ENCODE data around the gene TXNRD1.

- TF ChIP-seq CTCF (IDR thresholded peaks at IDR 0.05) (no peak), POLR2A (IDR thresholded peaks at IDR 0.05) (no peak)
Observed at GRCh38 chr12:104248444-104248843, 32.9 kb downstream of the TXNRD1 start.

Data from lower leg skin (tissue), 3 donors.